ENCODE data around the gene SRL. TPM values are rescaled to one million over a fixed set of nuclear protein-coding genes. Genes with fewer than 3 reads are reported as not detected.

SRL gene
- total RNA-seq, 2 experiments from 2014 or later: not detected

DNA sequence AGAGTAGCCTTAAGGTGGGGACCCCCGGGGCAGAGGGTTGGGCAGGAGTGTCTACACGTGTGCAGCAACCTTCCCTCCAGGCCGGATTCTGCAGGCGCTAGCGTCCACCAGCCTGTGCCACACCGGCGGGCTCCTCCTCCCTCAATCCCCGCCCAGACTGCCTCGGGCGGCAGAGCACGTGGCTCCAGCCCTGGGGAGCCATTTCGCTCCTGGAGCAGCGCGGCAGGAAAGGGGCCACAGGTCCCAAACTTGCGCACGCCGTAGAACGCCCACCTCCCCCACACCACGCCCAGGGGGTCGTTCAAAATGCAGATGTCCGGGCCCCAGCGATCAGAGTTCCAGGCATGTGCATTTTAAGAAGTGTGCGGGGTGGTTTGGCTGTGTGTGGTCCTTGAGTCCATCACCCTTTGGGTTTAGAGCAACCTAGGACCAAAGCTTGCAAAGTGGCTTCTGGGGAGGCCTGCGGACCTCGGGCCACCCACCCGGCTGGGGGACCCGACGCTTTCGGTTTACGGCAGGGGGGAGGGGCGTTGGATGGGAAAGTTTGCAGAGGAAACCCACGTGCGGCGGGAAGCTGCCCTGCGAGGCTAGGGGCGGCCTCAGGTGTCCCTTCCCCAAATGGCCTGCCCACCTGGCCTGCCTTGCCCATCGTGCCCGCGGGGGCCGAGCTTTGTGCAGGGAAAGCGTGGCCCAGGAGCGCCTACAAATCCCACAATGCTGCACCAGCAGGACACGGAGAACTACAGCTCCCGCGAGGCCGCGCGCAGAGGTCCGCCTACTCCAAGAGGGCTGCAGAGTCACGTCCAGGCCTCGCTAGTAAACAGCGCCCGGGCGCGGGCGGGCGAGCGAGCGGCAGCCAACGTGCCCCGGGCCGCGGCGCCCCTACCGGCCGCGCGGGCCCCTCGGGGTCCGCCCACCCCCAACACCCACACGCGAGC is 29.6 kb upstream of the SRL start:
- Histone ChIP-seq H3K4me3 (ENCODE audit: low read length) (peak overlapping the region; percentile 100), H3K9me3 (ENCODE audit: control insufficient read depth in 1 of 2, insufficient read depth in 1 of 2, low read length in 2 of 2) (no peaks in the 10 kb centered on the region), H3K27ac (ENCODE audit: low read depth in 1 of 2, low read length in 2 of 2) (peak overlapping the region; percentile 68 to 72), H3K27me3 (ENCODE audit: control insufficient read depth in 1 of 2, insufficient read depth in 2 of 2, low read length in 2 of 2) (no peaks in the 10 kb centered on the region), H3K4me1 (ENCODE audit: insufficient read depth, low read length) (peaks cover 25% of the 10 kb centered on the region), H3K36me3 (ENCODE audit: insufficient read depth, low read length) (no peaks in the 10 kb centered on the region)
- H3K36me3 Mint-ChIP-seq (ENCODE audit: low read depth): peaks cover 17% of the 10 kb centered on the region
- peak; percentile 81 for ATAC-seq (ENCODE audit: poor library complexity)
- TF ChIP-seq, protein P1, sequence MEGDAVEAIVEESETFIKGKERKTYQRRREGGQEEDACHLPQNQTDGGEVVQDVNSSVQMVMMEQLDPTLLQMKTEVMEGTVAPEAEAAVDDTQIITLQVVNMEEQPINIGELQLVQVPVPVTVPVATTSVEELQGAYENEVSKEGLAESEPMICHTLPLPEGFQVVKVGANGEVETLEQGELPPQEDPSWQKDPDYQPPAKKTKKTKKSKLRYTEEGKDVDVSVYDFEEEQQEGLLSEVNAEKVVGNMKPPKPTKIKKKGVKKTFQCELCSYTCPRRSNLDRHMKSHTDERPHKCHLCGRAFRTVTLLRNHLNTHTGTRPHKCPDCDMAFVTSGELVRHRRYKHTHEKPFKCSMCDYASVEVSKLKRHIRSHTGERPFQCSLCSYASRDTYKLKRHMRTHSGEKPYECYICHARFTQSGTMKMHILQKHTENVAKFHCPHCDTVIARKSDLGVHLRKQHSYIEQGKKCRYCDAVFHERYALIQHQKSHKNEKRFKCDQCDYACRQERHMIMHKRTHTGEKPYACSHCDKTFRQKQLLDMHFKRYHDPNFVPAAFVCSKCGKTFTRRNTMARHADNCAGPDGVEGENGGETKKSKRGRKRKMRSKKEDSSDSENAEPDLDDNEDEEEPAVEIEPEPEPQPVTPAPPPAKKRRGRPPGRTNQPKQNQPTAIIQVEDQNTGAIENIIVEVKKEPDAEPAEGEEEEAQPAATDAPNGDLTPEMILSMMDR (IDR thresholded peaks at IDR 0.05): no peak
- POLR2A ChIA-PET: interaction anchor here (0.6 to 5.4 kb wide), 16 partner anchors 12 to 554 kb away, joined by 3 to 179 read pairs (median 4); partner anchors contain the start of genes ADCY9, CORO7, MGRN1 and PAM16
- H3K27me3 Mint-ChIP-seq: peaks cover 5% of the 10 kb centered on the region
- peak overlapping the region; percentile 89 for H3K4me3 Mint-ChIP-seq
- CTCF ChIA-PET: interaction anchor here (0.6 to 7.0 kb wide), 7 partner anchors 12 to 562 kb away, joined by 3 to 83 read pairs (median 3); partner anchors contain the start of gene CDIP1
- H3K4me1 Mint-ChIP-seq (ENCODE audit: low read depth): peaks cover 11% of the 10 kb centered on the region
- peak; percentile 74 to 93 (median 86) for DNase-seq
- H3K27ac Mint-ChIP-seq: peak overlapping the region; percentile 97
- intact Hi-C loops (cut with DNase I, micrococcal nuclease): loop anchor here (1.0 to 5.0 kb wide), 5 partner anchors 17 to 495 kb away; partner anchors contain the start of genes PAM16 (in 1 of the 2) and ZNF500 (in 1 of the 2)
- no peaks in the 10 kb centered on the region for H3K9me3 Mint-ChIP-seq

DNA sequence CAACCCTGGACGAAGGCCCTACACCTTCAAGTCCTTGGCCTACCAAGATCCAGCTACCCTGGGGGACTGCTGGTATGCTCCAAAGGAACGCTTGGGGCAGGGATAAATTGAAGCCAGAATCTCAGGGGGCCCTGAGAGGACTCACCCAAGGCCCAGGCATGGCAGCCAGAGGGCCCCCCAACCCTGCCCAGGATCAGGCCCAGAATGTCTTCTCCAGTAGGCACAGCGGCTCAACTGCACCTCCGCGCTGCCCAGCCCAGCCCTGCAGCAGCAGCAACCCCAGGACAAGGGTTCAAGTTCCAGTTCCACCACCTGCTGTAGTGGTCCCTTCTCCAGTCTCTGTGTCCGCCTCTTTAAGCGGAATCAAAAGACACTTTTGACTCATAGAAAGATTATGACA is 28.7 kb upstream of the SRL start:
- peak overlapping the region; percentile 97 for H3K27ac Mint-ChIP-seq
- no peak for ATAC-seq (ENCODE audit: poor library complexity)
- H3K9me3 ChIP-seq (ENCODE audit: control insufficient read depth in 1 of 2, insufficient read depth in 1 of 2, low read length in 2 of 2): no peaks in the 10 kb centered on the region
- peaks cover 21% of the 10 kb centered on the region for H3K36me3 Mint-ChIP-seq (ENCODE audit: low read depth)
- no peaks in the 10 kb centered on the region for H3K36me3 ChIP-seq (ENCODE audit: insufficient read depth, low read length)
- H3K27me3 Mint-ChIP-seq: peaks cover 5% of the 10 kb centered on the region
- CTCF ChIA-PET: interaction anchor here (0.6 to 7.0 kb wide), 2 partner anchors 15 to 17 kb away, joined by 5 to 83 read pairs; no protein-coding TSS in a partner anchor
- no peak overlapping the region for H3K27ac ChIP-seq (ENCODE audit: low read depth in 1 of 2, low read length in 2 of 2)
- peaks cover 11% of the 10 kb centered on the region for H3K4me1 Mint-ChIP-seq (ENCODE audit: low read depth)
- no peaks in the 10 kb centered on the region for H3K27me3 ChIP-seq (ENCODE audit: control insufficient read depth in 1 of 2, insufficient read depth in 2 of 2, low read length in 2 of 2)
- H3K4me1 ChIP-seq (ENCODE audit: insufficient read depth, low read length): peaks cover 25% of the 10 kb centered on the region
- POLR2A ChIA-PET: interaction anchor here (3.6 to 5.4 kb wide), 3 partner anchors 11 to 39 kb away, joined by 16 to 179 read pairs (median 48); no protein-coding TSS in a partner anchor
- TF ChIP-seq, protein P1 (IDR thresholded peaks at IDR 0.05): no peak
- H3K4me3 ChIP-seq (ENCODE audit: low read length): peak overlapping the region; percentile 100
- DNase-seq: no peak
- peak overlapping the region; percentile 89 for H3K4me3 Mint-ChIP-seq
- no peaks in the 10 kb centered on the region for H3K9me3 Mint-ChIP-seq
- intact Hi-C loops (cut with DNase I, micrococcal nuclease): loop anchor here (2.0 to 5.0 kb wide), 3 partner anchors 37 to 496 kb away; partner anchors contain the start of genes PAM16 (in 1 of the 2) and ZNF500 (in 1 of the 2)

DNA sequence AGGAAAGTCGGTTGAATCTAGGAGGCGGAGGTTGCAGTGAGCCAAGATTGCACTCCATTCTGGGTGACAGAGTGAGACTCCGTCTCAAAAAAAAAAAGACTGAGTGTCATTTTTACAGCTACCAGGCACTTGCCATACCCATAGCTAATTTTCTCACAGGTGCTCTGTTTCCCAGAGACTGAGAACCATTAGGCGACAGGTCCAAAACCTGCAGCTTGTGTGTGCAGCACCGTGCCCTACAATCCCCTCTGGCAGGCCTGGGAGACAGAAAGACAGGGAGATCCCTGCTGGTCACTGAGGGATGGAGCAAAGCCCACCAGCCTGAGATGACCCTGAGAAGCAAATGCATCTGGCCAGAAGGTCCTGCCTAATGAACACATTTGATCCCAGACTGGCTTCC is 28.2 kb upstream of the SRL start:
- CTCF ChIA-PET: interaction anchor here (7.0 kb wide), 1 partner anchor 17 kb away, joined by 83 read pairs; no protein-coding TSS in a partner anchor
- Mint-ChIP-seq H3K4me3 (peak overlapping the region; percentile 89), H3K9me3 (no peaks in the 10 kb centered on the region), H3K4me1 (ENCODE audit: low read depth) (peaks cover 11% of the 10 kb centered on the region), H3K27ac (no peak overlapping the region), H3K27me3 (peaks cover 5% of the 10 kb centered on the region), H3K36me3 (ENCODE audit: low read depth) (peaks cover 21% of the 10 kb centered on the region)
- Histone ChIP-seq H3K4me1 (ENCODE audit: insufficient read depth, low read length) (peaks cover 25% of the 10 kb centered on the region), H3K4me3 (ENCODE audit: low read length) (no peak overlapping the region), H3K9me3 (ENCODE audit: control insufficient read depth in 1 of 2, insufficient read depth in 1 of 2, low read length in 2 of 2) (no peaks in the 10 kb centered on the region), H3K27ac (ENCODE audit: low read depth in 1 of 2, low read length in 2 of 2) (no peak overlapping the region), H3K27me3 (ENCODE audit: control insufficient read depth in 1 of 2, insufficient read depth in 2 of 2, low read length in 2 of 2) (no peaks in the 10 kb centered on the region), H3K36me3 (ENCODE audit: insufficient read depth, low read length) (no peaks in the 10 kb centered on the region)
- no peak for ATAC-seq (ENCODE audit: poor library complexity)
- intact Hi-C loops (cut with DNase I, micrococcal nuclease): loop anchor here (2.0 to 5.0 kb wide), 3 partner anchors 37 to 497 kb away; partner anchors contain the start of genes PAM16 (in 1 of the 2) and ZNF500 (in 1 of the 2)
- DNase-seq: no peak
- TF ChIP-seq, protein P1 (IDR thresholded peaks at IDR 0.05): no peak
- POLR2A ChIA-PET: interaction anchor here (4.8 to 5.4 kb wide), 2 partner anchors 16 to 39 kb away, joined by 48 to 179 read pairs; no protein-coding TSS in a partner anchor
